Right forelimb (tissue), 1 donor: ENCODE data around the gene GPC3.
"Not testable (repeated sequence)": the region's sequence is repeated elsewhere in the genome, so short reads cannot be mapped to it uniquely, and the experiment has no call there.

Source experiments
- DNase-seq: peaks from one replicate; pipeline ENCODE4 v3.0.0-alpha.2; 2018

The GPC3 gene

DNA sequence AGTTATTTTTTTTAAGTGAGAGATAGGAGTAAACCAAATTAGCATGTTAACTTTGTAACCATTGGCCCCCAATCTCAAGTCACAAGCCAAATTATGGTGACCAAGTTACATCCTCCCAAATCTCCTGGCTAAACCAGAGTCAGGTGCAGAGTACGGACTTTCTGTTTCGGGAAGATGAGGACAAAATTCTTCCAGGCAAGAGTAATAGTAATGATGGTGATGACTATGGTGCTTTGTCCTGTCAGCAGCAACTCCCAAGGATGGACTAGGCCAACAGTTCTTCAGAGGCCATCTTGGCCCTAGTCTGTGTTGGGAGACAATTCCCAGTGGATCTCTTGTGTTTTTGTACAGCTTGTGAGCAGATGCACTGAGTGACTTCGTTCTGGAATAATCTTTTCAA is 148.8 kb downstream of the GPC3 start:
- no peak for DNase-seq

GRCh38 chrX:133834771-133835170 is 150.6 kb downstream of the GPC3 start:
- DNase-seq, result no peak

GRCh38 chrX:133819546-133819945 is 165.8 kb downstream of the GPC3 start:
- no peak for DNase-seq

DNA sequence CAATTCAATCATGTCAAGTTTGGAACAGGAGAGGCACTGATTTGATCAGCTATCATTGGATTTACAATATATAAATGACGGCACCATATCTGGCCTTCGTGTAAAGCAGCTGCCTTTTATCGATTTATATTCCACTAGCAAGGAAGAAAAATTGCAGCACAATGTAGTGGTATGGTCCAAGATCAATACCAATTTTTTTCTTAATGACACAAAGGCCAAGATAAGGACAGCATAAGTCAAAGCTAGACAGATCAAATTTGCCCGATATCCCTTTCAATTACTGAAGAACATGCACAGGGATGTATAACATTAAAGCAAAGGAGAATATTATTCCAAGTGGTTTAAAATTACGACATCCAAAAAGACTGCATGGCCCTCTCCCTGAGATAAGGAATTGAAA is 167.4 kb downstream of the GPC3 start:
- no peak for DNase-seq

DNA sequence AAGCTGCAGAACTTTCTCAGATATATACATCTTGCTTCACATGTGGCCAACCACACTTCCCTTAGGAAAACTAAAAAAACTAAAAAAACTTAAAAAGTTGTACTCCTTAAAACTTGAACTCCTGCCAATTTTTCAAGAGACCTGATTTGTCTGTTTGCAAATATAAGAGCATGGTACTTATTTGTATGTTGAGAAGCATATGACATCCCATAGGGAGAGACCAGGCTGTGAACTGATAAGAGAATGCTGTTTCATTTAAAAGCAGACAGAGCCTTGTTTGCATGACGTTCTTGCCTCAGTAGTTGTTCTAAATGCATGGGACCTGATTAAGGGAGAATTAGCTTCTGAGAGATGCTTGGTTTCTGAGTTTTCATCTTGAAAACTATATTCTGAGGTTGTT is 169.9 kb downstream of the GPC3 start:
- DNase-seq, result no peak

- no peak for DNase-seq
Observed at GRCh38 chrX:133813971-133814370, 171.4 kb downstream of the GPC3 start.

DNA sequence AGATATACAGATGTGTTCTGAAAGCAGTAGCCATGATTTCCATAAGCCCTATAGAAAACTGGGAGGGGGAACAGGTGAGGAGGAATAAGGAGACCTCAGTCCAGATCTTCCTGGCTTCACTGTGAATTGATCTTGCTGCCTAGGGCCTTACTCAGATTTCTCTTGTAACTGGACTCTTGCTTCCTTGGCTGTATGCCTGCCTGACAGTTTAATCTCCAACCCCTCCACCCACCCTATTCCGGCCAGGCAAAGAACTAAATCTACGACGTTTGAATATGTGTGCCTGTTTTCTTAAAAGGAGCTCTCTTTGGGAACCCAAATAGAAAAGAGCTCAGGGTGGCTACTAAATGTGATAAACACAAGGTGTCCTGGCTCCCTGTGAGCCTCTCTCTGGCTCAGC is 173.0 kb downstream of the GPC3 start:
- DNase-seq, result no peak

- no peak for DNase-seq
Observed at GRCh38 chrX:133810925-133811324, 174.5 kb downstream of the GPC3 start.

- DNase-seq, result no peak
Observed at GRCh38 chrX:133804072-133804471, 181.3 kb downstream of the GPC3 start.

DNA sequence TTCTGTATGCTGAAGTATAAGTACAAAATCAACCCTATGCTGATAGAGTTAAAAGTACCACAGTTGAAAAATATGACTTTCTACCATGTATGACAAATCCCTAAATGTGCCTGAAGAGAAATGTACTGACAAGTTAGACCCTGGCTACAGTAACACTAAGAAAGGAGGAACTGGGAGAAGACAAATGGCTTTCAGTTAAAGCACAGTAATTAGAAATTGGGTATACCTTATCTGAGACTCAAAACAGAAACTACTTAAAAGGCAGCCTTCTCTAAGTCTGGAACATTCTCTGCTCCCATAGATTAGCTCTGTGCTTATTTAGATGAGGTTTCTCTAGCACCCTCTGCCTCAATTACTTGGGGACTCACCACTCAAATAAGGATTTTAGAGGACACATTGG is 189.1 kb downstream of the GPC3 start:
- no peak for DNase-seq

- no peak for DNase-seq
Observed at GRCh38 chrX:133794126-133794525, 191.3 kb downstream of the GPC3 start.

DNA sequence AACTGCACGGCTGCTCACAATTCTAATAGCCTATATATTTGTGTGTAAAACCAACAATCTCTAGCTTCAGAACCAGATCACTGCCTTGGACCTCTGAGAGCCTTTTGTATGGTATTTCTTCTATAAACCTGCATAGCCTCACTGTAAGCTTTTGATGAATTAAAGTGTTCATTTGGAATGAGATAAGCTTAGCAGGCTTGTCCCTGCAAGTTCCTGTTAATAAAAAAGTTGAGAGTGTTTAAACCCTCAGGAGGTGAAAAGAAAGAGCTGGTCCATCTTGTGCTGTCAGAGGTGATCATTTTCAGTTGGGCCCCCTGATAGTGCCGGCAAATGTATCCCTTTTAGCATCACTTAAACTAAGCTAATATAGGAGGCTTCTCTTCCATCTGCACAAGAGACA is 191.8 kb downstream of the GPC3 start:
- no peak for DNase-seq

DNA sequence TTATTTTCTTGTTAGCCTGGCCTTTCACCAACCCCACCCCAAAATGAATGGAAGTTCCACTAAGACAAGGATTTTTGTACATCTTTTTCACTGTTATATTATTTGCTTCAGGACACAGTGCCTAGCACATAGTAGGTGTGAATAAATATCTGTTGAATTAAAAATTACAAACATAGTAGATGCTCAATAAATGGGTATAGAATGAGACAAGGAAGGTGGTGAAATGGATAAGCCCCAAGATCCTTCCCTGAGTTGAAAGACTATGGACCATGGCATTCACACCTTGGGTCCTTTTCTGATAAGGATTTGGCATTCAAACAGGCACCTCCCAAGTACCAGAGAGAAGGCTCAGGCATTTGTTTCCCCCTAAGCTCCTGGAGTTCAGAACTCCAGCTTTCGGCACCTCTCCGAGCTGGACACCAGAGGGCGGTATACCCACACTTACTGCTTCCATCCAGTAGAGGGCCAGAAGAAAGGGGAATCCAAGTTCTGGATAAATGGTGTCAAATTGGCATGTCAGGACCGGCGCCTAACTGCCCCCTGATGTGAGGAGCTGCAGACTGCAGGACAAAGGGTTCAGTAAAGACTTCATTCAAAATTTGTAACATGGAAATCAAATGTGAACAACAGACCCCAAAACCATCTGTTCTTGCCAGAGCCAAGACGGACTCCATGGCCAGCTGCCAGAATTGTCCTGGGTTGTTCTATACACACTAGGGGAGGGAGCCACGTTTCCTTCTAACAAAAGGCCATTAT is 193.0 kb downstream of the GPC3 start:
- peak; percentile 81 for DNase-seq

DNA sequence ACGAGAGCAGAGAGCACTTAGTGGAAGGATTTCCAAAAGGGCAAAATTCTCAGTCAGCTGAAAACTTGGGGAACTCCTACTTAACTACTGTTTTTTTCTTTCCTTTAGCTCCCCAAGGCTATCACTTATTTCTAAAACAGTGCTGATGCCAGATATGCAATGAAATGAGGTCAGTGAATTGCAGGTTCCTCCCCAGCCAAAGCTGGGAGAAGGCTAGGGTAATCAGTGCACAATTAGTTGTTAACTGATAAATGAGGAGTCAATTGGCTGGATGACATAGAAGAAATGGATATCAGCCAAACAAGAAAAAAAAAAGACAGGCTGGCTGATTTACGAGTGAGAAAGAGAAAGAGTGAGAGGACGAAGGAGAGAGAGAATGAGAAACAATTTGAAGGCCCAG is 195.6 kb downstream of the GPC3 start:
- no peak for DNase-seq

- no peak for DNase-seq
Observed at GRCh38 chrX:133786382-133786781, 199.0 kb downstream of the GPC3 start.

GRCh38 chrX:133783274-133783673 is 202.1 kb downstream of the GPC3 start:
- no peak for DNase-seq

DNA sequence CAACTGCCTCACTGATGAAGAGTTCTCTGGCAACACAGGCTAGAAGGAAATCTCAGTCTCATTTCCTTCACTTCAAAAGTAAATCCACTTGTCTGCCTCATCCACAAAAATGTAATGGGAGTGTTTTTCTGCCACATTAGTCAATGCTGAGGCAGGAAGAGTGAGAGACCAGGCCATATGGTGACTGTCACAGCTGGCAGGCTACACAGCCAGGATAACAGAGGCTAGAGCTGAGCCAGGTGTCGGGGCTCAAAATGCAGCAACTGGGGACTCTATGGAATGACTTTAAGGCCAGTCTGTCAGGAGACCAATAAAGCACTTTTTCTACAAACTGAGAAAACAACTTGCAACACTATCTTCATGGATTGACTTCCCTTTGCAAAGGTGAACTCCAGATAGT is 204.2 kb downstream of the GPC3 start:
- DNase-seq, result no peak

GRCh38 chrX:133776072-133776471 is 209.3 kb downstream of the GPC3 start:
- DNase-seq, result no peak

GRCh38 chrX:133774807-133775206 is 210.6 kb downstream of the GPC3 start:
- no peak for DNase-seq

- DNase-seq, result no peak
Observed at GRCh38 chrX:133771086-133771646, 214.2 kb downstream of the GPC3 start.

DNA sequence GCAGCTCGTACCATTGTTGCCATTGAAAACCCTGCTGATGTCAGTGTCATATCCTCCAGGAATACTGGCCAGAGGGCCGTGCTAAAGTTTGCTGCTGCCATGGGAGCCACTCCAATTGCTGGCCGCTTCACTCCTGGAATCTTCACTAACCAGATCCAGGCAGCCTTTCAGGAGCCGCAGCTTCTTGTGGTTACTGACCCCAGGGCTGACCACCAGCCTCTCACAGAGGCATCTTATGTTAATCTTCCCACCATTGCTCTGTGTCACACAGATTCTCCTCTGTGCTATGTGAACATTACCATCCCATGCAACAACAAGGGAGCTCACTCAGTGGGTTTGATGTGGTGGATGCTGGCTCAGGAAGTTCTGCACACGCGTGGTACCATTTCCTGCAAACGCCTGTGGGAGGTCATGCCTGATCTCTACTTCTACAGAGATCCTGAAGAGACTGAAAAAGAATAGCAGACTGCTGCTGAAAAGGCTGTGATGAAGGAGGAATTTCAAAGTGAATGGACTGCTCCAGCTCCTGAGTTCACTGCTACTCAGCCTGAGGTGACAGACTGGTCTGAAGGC is 222.3 kb downstream of the GPC3 start:
- DNase-seq, result not testable (repeated sequence)

- DNase-seq, result no peak
Observed at GRCh38 chrX:133754657-133755056, 230.7 kb downstream of the GPC3 start.

DNA sequence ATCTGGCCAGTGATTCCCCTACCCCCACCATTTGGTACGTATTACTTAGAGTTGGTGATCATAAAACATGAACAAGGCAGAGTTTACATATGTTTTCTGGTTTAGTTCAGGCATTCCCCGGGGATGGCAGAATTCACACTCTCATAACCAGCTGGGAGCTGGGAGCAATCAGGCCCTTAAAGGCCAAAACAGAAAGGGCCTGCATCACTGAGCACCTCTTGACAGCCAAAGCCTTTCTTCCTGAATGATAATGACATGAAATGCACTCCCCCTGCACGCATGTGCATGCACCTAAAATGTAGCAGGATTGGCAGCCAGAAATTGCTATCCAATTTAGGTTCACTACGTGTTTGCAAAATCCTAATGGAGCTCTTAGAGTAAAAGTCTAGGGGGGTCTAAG is 235.4 kb downstream of the GPC3 start:
- DNase-seq, result no peak

DNA sequence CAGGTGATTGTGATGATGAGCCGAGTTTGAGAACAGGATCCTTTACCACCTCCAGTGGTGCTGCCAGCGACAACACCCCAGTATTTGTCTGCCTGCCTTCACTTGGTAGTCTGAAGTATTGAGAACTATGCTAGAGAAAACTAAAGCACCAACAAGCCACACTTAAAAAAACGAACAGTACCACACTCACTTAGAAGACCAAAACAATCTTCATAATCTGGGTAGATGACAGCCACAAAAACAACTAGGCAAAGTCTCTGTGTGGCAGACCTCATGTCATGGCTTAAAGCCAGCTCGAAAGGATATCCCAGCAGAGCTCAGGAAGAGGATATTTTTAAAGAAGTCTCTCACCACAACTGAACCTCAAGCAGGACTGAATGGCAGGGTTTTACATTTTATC is 236.0 kb downstream of the GPC3 start:
- DNase-seq, result no peak

GRCh38 chrX:133747196-133747595 is 238.2 kb downstream of the GPC3 start:
- DNase-seq, result no peak
